Suprapubic skin (tissue), 3 donors: ENCODE results near the gene CDH16.

ENCODE experiments used
- CTCF ChIP-seq, 2 donors: fragments of 200-600 bp in 1 of 2; fragments of 450-650 bp in 1 of 2; sonication (generic) in 1 of 2; IDR thresholded peaks; one replicate each; pipeline ENCODE4 v1.5.1; 2016 to 2019; ENCODE audit warnings: antibody characterized with exemption in 2 of 2, mild to moderate bottlenecking in 1 of 2, moderate library complexity in 1 of 2
- POLR2A ChIP-seq, 2 donors: fragments of 450-650 bp; IDR thresholded peaks; one replicate each; pipeline ENCODE4 v1.6.1; 2017; ENCODE audit warnings: antibody characterized with exemption in 2 of 2, mild to moderate bottlenecking in 2 of 2, moderate library complexity in 2 of 2

GRCh38 chr16:66901626-66902025 is 17.1 kb downstream of the CDH16 start:
- no peak for TF ChIP-seq POLR2A (IDR thresholded peaks at IDR 0.05)
- TF ChIP-seq CTCF (IDR thresholded peaks at IDR 0.05) = no peak
